Smooth muscle cell of the brain vasculature (primary cell): ENCODE data around the gene HBZ.
"Not testable (repeated sequence)": the region's sequence is repeated elsewhere in the genome, so short reads cannot be mapped to it uniquely, and the experiment has no call there.

Experiments
- DNase-seq: peaks from one replicate; pipeline ENCODE4 v3.0.0-alpha.2; 2012; ENCODE audit warnings: low read depth, low spot score

Gene HBZ

DNA sequence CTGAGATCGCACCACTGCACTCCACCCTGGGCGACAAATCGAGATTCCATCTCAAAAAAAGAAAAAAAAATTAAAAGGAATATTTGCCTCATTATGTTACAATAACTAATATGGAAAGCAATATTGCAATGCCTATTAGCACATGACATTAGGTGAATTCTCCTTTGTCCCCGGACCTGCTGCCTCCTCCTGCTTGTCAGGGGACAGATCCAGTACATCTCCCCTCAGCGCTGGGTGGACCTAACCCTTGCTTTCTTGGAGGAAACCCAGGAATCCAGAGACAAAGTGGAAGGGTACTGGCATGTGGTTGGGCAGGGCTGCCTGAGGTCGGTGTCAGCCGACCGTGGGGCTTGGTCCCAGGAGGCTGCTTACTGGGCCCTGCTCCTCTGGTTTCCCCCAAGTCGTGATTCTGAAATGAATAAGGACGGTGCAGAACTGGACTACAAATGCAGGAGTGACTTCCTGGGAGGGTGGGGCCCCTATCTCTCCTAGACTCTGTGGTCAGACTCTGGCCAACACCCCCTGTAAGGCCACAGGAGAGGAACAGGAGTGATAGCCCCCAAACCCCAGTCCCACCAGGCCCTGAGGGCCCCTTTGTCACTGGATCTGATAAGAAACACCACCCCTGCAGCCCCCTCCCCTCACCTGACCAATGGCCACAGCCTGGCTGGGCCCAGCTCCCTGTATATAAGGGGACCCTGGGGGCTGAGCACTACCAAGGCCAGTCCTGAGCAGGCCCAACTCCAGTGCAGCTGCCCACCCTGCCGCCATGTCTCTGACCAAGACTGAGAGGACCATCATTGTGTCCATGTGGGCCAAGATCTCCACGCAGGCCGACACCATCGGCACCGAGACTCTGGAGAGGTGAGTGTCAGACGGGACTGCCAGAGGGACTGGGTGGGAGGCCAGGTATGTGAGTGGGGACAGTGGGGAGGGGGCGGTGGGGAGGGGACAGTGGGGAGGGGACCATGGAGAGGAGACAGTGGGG lies at the start of gene HBZ:
Gene HBZ, plus strand, starts transcription at position 504 of the 988 bp plus-strand sequence. Its CDS starts 266 bp downstream, at position 770.
- no peak for DNase-seq

DNA sequence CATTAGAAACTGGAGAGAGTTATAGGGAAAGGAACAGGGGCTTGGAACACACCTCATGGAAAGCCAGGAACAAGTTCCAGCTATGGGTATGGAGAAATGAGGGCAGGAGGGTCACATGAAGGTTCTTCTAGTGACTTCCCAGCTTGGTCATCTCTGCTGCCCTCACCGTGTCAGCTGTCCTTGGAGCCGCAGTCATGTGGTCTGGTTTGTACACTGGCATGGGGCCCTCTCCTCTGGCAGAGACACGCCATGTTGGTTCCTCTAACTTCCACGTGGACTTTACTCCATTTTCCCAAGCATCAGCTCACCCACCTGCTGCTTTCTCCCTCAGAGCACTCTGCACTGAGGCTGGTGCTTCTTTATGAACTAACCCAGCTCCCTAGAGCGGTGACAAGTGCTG lies 48.1 kb upstream of the HBZ start:
- no peak for DNase-seq

DNA sequence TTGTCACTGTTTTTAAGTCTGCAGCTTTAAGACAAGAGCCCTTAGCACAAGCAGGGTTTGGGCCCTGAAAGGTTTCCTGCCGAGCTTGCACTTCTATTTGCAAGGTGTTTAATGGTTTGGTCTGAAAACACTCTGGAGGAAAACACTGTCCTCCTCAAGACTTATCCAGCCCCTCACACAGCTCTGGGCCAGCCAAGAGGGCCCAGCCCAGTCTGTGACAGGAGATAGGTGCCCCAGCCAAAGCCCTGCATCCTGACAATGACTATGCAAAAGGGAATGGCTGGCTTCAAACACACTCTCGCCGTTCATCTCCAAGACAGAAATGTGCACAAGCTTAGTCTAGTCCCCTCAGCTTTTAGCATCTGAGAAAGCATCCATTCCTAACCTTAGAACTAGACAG lies 47.5 kb upstream of the HBZ start:
- DNase-seq, result no peak

DNA sequence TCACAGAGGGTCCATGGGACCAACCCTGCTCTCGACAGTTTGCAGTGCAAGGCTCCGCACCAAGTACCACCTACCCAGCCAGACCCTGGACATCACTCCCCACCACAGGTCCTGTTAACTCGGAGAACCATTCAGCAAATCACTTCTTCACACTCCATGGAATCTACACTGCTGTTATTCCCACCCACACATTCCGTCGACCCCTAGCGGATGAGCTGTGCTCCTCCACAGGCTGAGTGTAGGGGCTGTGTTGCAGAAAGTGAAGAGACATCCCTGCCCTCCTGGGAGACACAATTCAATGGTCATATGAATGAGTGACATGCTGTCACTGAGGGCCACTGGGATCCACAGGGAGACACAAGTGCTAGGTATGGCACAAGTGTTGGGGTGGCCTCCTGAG lies 46.9 kb upstream of the HBZ start:
- DNase-seq, result no peak

DNA sequence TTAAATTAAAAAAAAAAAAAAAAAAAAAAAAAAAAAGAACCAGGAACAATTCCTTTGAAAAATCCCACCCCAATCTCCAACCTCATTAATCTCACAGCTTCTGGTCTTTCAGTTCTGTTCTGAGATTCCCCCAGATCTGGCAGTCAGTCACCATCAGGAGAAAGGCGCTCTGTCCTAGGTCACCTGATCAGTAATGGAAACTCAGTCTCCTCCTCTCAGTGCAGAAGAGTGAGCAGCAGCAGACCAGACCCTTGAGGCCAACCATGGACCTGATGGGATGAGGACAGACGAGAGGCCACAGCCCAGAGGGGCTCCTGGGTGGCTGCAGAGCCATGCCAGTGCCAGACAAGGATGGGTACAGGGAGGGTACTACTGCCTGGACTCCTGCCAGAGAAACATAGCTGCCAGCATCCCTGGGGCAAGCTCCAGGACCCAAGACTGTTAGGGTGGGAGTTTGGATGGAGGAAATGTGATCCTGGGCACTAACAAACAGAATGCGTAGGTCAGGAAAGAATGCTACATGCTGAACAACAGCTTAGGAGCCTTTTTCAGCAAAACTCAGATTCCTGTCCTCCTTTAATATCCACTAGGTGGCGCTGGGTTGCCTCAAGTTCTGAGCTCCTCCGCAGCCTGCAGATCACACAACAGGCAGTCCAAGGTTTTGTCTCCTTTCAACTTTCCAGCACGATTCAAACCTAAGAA lies 45.7 kb upstream of the HBZ start:
- no peak for DNase-seq

DNA sequence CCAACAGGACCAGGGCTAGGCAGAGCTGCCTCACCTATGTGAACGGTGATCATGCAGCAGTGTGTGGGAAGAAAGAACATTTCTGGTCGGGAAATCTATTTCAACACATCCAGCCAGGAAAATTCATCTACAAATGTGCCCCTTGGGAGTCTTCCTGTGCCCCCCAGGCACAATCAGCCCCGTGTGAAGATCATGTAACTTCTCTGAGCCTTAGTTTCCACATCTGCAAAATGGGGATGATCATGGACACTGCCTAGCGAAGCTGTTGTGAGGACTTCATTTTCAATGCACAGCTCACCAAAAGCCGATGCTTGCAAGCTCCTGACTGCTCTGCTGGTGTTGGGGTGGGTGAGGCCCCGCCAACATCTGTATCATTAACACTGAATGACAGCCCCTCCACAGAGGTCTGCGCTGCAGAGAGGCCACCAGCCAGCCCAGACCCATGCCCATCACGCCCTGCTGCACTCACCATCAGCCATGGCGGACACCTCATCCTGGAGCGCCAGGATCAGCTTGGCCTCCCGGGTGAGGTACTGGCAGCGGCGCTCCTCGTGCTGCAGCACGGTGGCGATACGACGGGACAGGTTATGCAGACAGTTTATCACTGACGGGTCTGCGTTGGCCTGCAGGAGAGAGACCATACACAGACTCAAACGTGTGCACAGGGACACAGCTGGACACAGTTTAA lies 40.1 kb upstream of the HBZ start:
- no peak for DNase-seq

DNA sequence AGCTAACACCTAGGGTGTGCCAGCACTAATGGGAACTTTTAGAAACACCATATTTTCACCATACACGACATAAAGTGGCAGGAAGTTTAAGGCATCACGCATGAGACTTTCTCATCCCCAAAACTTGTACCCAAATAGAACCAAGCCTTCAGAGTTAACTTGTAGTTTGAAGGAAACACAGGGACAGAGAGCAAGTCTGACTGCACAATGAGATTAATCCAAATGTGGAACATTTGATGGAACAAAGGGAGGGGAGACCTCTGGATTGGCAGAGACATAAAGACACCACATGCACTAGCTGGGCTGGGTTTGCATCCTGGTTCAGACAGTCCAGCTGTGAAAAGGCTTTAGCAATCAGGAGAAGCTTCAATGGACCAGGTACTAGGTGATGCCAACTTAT lies 38.1 kb upstream of the HBZ start:
- DNase-seq, result no peak

DNA sequence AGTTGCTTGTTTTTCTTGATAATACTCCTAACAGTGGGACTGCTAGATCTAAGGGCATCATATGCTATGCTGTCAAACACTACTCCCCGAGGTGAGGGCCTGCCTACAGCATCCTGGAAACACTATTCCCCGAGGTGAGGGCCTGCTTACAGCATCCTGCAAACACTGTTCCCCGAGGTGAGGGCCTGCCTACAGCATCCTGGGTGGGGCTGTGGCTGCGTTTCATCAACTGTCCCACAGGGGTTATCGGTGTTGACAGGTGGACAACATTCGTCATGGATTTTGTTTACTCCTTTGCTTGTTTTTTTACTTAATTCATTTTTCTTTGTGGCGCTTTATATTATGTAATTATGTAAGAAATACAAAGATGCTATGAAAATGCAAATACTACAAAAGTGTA lies 36.4 kb upstream of the HBZ start:
- no peak for DNase-seq

DNA sequence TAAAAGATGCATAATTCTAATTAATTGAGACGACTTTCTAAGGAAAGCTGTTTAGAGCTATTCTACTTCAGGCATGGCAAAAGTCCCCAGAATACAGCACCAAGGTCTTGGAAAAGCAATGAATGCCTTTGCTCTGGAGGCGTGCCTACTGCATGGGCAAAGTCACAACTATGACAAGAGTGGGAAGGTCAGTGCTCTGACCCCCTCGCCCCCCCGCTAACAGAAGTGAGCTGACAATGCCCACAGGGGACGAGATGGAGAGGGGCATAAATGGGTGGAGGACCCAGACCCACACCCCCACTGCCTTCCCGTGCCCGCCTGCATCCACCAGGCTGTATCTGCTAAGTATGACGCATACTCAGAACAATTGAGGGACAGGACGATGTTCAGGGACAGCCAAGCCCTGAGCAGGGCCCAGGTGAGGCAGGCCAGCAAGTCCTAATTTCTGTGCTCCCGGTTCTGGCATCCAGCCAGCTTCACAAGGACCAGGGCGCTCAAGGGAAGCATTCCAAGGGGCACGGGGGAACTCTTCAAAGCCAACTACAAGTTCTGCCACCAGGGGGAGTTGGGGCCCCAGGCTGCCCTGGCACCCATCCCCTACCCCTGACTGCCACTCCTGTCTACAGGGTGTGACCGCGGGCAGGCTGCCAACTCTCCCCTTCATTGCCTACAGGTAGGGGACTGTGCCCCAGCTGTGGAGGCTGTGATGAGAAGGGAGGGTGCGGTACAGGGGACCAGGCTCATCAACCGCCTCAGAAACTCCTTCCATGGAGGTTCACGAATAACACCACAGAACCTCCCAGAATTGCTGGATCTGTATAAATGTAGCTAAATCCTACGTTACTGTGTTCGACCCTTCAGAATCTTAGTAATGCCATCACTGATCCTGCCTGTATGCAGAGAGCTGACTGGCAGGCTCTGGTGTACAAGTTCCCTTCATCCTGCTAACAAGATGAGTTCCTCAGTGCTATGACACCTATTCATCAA lies 34.8 kb upstream of the HBZ start:
- no peak for DNase-seq

DNA sequence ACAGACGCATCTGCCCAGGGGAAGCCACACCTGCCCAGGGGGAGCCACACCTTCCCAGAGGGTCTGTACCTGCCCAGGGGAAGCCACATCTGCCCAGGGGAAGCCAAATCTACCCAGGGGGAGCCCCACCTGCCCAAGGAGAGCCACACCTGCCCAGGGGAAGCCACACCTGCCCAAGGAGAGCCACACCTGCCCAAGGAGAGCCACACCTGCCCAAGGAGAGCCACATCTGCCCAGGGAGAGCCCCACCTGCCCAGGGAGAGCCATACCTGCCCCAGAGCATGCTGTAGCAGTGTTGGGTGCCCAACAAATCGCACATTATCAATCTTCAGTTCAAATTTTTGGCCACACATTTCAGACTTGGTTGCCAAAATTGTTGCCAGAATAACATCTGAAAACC lies 33.6 kb upstream of the HBZ start:
- DNase-seq, result no peak

DNA sequence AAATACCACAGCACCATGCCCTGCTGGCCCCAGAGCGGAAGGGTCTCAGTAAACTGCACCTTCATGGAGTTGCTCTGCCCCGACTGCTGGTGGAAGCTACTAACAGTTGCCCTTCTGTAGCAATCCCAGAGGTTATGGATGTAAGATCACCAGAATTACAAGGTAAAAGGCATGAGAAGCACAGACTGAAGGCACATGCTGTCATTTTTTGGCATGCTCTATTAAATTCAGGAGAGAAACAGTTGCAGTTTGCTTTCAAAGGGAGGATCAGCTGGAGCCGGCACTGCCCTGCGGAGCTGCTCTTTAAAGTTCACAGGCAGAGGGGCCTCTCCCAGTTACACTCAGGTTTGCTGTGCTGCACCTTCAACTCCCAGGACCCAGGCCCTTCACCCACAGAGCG lies 33.1 kb upstream of the HBZ start:
- DNase-seq, result no peak

DNA sequence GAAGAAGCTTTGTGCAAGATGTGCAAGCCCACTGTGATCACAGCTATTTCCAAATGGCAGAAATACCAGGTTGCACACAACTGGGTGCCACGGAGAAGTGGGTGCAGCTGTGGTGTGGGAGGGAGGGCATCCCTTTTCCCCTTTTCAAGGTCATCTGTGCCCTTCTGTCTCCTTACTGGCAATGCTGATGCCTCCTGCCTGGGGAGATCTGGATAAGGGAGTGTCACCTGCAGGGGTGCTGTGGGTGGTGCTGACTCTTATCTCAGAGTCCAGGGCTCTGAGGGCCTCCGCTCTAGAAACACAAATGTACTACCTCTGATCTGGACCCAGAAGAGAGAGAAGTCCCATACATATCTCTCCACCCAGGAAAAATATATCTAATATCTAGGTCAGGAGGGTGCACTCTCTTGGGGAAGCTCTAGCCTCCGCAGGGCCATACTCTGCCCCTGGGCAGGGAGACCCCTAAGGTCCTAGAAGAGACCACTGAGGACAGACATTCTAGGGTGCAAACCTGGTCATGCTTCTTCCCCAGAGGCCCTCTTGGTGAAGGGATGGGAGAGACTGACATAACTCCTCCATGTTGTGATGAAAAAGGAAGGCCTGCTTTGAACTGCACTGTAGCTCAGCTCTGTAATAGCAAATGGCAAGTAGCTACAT lies 32.5 kb upstream of the HBZ start:
- no peak for DNase-seq

DNA sequence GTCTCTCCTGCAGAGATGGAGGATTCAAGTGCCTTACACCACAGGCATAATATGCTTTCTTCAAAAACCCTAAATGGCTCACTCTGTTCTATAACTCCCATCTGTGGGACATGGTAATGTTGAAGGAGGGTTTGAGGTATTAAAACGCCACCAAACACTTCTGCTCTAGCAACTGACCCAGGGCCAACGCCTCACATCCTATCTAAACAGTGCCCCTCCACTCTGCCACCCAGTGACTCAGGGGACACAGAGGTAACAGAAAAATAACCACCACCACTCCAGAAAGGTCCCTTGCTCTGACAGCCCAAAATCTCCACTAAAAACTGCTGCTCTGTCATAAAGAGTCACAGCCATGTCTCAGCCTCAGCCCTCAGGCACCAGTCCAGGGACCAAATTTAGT lies 31.7 kb upstream of the HBZ start:
- no peak for DNase-seq

DNA sequence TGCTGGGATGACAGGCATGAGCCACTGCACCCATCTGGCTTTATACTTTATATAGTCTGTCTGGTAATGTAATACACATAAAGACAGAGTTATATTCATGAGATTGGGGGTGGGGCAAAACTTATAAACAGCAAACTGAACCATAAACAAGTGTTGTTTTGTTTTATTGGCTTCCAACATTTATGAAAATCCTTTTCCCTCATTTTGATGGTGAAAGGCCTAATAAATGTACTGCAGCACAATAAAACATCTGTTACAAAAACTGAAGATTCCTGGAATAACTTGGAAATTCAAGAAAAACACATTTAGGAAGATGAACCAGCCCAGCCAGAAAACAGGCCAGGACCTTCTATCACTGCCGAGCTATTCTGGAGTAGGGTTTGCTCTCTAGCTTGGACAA lies 30.1 kb upstream of the HBZ start:
- no peak for DNase-seq

DNA sequence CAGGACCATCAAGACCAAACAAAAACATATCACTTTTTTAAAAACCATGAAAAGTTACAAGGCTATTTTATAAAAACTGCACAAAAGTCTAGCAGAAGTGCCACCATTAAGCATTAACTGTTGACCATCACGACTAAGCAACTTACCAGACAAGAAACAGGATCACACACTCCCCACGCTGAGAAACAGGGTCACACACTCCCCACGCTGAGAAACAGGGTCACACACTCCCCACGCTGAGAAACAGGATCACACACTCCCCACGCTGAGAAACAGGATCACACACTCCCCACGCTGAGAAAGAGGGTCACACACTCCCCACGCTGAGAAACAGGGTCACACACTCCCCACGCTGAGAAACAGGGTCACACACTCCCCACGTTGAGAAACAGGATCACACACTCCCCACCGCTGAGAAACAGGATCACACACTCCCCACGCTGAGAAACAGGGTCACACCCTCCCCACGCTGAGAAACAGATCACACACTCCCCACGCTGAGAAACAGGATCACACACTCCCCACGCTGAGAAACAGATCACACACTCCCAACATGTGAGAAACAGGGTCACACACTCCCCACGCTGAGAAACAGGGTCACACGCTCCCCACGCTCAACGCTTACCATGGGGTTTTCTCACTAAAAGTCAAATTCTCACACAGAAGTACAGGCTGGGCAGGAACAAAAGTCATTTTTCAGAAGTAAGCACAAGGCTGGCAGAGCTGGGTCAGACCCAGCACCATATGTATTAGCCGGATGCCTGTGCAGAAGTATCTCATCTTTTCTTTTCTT lies 28.7 kb upstream of the HBZ start:
- not testable (repeated sequence) for DNase-seq

DNA sequence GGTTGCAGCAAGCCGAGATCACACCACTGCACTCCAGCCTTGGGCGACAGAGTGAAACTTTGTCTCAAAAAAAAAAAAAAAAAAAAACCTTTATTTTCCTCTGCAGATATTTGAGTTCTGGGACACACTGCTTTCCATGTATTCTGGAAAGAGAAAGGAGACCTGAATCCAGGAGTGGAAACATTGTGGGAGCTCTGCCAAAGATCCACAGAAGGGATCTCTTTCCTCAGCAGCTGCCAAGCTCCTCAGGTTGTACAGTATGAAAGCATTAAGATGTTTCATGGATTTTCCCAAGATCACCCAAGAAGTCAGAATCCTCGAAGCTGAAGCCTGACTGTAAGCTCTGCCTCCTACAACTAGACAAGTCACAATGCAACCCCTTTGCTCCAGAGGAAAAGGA lies 27.4 kb upstream of the HBZ start:
- DNase-seq, result no peak

DNA sequence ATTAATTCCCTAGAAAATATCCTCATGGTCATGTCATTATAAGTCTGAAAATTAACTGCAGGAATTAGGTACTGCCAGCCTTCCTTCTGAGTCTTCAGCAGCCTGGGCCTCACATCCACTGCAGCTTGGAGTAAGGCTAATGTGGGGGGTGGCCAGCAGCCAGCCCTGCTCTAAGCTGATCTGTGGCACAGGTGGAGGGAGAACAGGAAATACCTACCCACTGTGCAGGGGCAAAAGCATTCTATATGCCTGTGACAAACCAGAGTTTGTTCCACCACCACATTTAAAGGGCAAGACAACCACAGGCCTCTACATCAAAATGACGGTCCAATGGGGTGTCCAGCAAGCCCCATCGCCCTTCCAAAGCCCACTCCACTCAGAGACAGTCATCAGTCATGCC lies 23.4 kb upstream of the HBZ start:
- no peak for DNase-seq

DNA sequence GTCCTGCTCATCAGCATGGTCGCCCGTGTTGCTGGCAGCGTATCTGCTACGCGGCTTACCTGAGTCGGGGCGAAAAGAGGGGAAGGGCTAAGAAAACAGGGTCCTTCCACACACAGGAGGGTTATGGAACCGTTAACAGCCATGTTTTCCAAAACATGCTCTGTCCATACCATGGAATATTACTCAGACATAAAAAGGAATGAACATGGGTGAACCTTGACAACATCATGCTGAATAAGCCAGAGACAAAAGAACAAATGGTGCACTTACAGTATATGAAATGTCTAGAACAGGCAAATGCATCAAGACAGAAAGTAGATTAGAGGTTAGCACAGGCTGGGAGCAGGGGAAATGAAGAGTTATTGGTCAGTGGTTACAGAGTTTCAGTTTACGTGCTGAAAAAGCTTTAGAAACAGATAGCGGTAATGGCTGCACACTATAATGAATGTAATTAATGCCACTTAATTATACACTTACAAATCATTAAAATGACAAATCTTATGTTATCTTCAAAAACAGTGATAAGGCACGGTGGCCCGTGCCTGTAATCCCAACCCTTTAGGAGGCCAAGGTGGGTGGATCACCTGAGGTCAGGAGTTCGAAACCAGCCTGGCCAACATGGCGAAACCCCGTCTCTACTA lies 21.8 kb upstream of the HBZ start:
- DNase-seq, result no peak

DNA sequence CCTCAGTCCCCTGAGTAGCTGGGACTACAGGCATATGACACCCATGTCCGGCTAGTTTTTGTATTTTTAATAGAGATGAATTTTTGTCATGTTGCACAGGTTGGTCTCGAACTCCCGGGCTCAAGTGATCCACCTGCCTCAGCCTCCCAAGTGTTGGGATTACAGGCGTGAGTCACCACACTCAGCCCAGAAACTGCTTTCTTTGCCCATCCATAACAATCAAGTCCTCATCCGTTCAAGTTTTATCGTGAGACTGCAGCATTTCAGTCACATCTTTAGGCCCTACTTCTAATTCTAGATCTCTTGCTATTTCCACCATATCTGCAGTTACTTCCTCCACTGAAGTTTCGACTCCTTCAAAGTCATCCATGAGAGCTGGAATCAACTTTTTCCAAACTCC lies 20.3 kb upstream of the HBZ start:
- no peak for DNase-seq
